Measurements from ENCODE around the gene RYK. TPM values are rescaled to one million over a fixed set of nuclear protein-coding genes. Genes with fewer than 3 reads are reported as not detected.

Gene RYK
- total and polyA plus RNA-seq, 2 experiments from 2014 or later = 24.9 to 94.8 TPM

- H3K4me3 ChIP-seq = no peak overlapping the region
- peak overlapping the region; percentile 6; the same call in 1 of the 2 replicates for H3K27ac Mint-ChIP-seq
- H3K9me3 Mint-ChIP-seq = peaks cover 10% of the 10 kb centered on the region
Observed at GRCh38 chr3:134242649-134243617, 7.7 kb downstream of the RYK start.

More at GRCh38 chr3:134242649-134243617, 7.7 kb downstream of the RYK start:
- H3K36me3 Mint-ChIP-seq (ENCODE audit: low read depth) = peaks cover 15% of the 10 kb centered on the region
- Histone ChIP-seq H3K4me2 (peak overlapping the region; percentile 41), H3K27ac (ENCODE audit: low read depth) (0 out of 2 replicates have a peak overlapping the region, but pooled peaks have one; percentile 18), H3K4me1 (ENCODE audit: insufficient read depth) (peaks cover 53% of the 10 kb centered on the region), H3K27me3 (ENCODE audit: insufficient read depth) (no peaks in the 10 kb centered on the region), H4K20me1 (replicated peaks; ENCODE audit: insufficient read depth) (peaks cover 60% of the 10 kb centered on the region), H2AFZ (no peak overlapping the region), H3F3A (replicated peaks; ENCODE audit: low read depth) (no peaks in the 10 kb centered on the region), H3K36me3 (ENCODE audit: insufficient read depth) (no peaks in the 10 kb centered on the region), H3K79me2 (replicated peaks; ENCODE audit: insufficient read depth) (peaks cover 100% of the 10 kb centered on the region), H3K9me2 (ENCODE audit: insufficient read depth) (no peaks in the 10 kb centered on the region)
- H3K27me3 Mint-ChIP-seq (ENCODE audit: insufficient read depth, low read depth, poor library complexity) = peaks cover 11% of the 10 kb centered on the region
- no peak overlapping the region; the same call in 2 of the 3 replicates for H3K4me3 Mint-ChIP-seq
- peaks cover 63% of the 10 kb centered on the region for H3K4me1 Mint-ChIP-seq
- TF ChIP-seq EZH2 (IDR thresholded peaks at IDR 0.05; ENCODE audit: low read depth, unreplicated experiment) (no peak), ZNF114 (CRISPR knock-in tag; IDR thresholded peaks at IDR 0.05) (no peak), CREB1 (CRISPR knock-in tag; IDR thresholded peaks at IDR 0.05; ENCODE audit: low read depth) (no peak), JUNB (IDR thresholded peaks at IDR 0.05; ENCODE audit: unreplicated experiment) (no peak), ETS1 (IDR thresholded peaks at IDR 0.05) (no peak), ZNF462 (CRISPR knock-in tag; IDR thresholded peaks at IDR 0.05) (no peak), NANOG (IDR thresholded peaks at IDR 0.05; ENCODE audit: borderline replicate concordance) (no peak), STAT1 (IDR thresholded peaks at IDR 0.05; ENCODE audit: unreplicated experiment) (no peak)
- ATAC-seq = peak; percentile 58
- peak; percentile 52 for DNase-seq (ENCODE audit: low spot score)
